Suprapubic skin (tissue), 4 donors: ENCODE measurements around the gene CCDC159. TPM values are rescaled to one million over a fixed set of nuclear protein-coding genes. Genes with fewer than 3 reads are reported as not detected.
"Not testable (repeated sequence)": the region's sequence is repeated elsewhere in the genome, so short reads cannot be mapped to it uniquely, and the experiment has no call there.

Experiments
- DNase-seq, 2 donors: peaks; one replicate each; pipeline ENCODE4 v3.0.0-alpha.2; 2019; ENCODE audit warnings: low spot score in 2 of 2
- H3K27ac ChIP-seq: fragments of 200-600 bp; sonication (generic); one replicate; pipeline ENCODE4 v1.5.1; 2019
- H3K27me3 ChIP-seq: fragments of 200-600 bp; sonication (generic); one replicate; pipeline ENCODE4 v1.5.1; 2019
- H3K36me3 ChIP-seq: fragments of 200-600 bp; sonication (generic); one replicate; pipeline ENCODE4 v1.5.1; 2019
- H3K4me1 ChIP-seq: fragments of 200-600 bp; sonication (generic); one replicate; pipeline ENCODE4 v1.5.1; 2019
- H3K4me3 ChIP-seq: fragments of 200-600 bp; sonication (generic); one replicate; pipeline ENCODE4 v1.5.1; 2019; ENCODE audit warnings: mild to moderate bottlenecking
- H3K9me3 ChIP-seq: fragments of 200-600 bp; sonication (generic); one replicate; pipeline ENCODE4 v1.5.1; 2019
- CTCF ChIP-seq, 2 donors: fragments of 200-600 bp in 1 of 2; fragments of 450-650 bp in 1 of 2; sonication (generic) in 1 of 2; IDR thresholded peaks; one replicate each; pipeline ENCODE4 v1.5.1; 2016 to 2019; ENCODE audit warnings: antibody characterized with exemption in 2 of 2, mild to moderate bottlenecking in 1 of 2, moderate library complexity in 1 of 2
- EP300 ChIP-seq: sonication (generic); formaldehyde crosslinking; IDR thresholded peaks from one replicate; pipeline ENCODE4 v1.6.1; 2017; ENCODE audit warnings: antibody characterized with exemption
- POLR2A ChIP-seq, 2 donors: fragments of 450-650 bp; IDR thresholded peaks; one replicate each; pipeline ENCODE4 v1.6.1; 2017; ENCODE audit warnings: antibody characterized with exemption in 2 of 2, mild to moderate bottlenecking in 2 of 2, moderate library complexity in 2 of 2
- POLR2AphosphoS5 ChIP-seq, 3 donors: sonication (generic); formaldehyde crosslinking; IDR thresholded peaks; one replicate each; pipeline ENCODE4 v1.6.1; 2017; ENCODE audit warnings: antibody characterized with exemption in 3 of 3
- WGBS: methylation state at CpG from one replicate; pipeline ENCODE4 v1.1.5; 2018; 5-methylcytosine and 5-hydroxymethylcytosine counted together
- total RNA-seq, 4 donors: library from RNA; depleted of rRNA; stranded (reverse); fragments of >200 nt; gene quantifications; one replicate each; pipeline ENCODE4 v1.1.0, GENCODE V29; 2016

CCDC159 gene
- total RNA-seq, 4 donors from 2014 or later: 8.0 to 58.3 (median 14.3) TPM

- H3K36me3 ChIP-seq: peaks cover 3% of the 10 kb centered on the region
Measured at GRCh38 chr19:11347546-11348039, 1.3 kb downstream of the CCDC159 start.

GRCh38 chr19:11349171-11349570 lies 2.9 kb downstream of the CCDC159 start:
- TF ChIP-seq EP300: no peak
- TF ChIP-seq POLR2A (IDR thresholded peaks at IDR 0.05): no peak
- no peak for TF ChIP-seq POLR2AphosphoS5 (IDR thresholded peaks at IDR 0.05)
- H3K9me3 ChIP-seq: no peaks in the 10 kb centered on the region
- no peak for DNase-seq
- H3K36me3 ChIP-seq: no peaks in the 10 kb centered on the region
- peaks cover 21% of the 10 kb centered on the region for H3K4me1 ChIP-seq
- H3K27me3 ChIP-seq: no peaks in the 10 kb centered on the region
- no peak overlapping the region for H3K27ac ChIP-seq
- 90% methylated on average over 2 of the region's 4 CpGs for WGBS
- H3K4me3 ChIP-seq: no peak overlapping the region

More at GRCh38 chr19:11347546-11348039, 1.3 kb downstream of the CCDC159 start:
- H3K9me3 ChIP-seq: no peaks in the 10 kb centered on the region
- WGBS: 77% methylated on average over 7 of the region's 7 CpGs
- TF ChIP-seq CTCF (IDR thresholded peaks at IDR 0.05) (no peak), POLR2AphosphoS5 (IDR thresholded peaks at IDR 0.05) (no peak), POLR2A (IDR thresholded peaks at IDR 0.05) (no peak), EP300 (no peak)
- no peaks in the 10 kb centered on the region for H3K27me3 ChIP-seq
- H3K4me1 ChIP-seq: peaks cover 33% of the 10 kb centered on the region
- DNase-seq: no peak
- no peak overlapping the region for H3K4me3 ChIP-seq
- H3K27ac ChIP-seq: no peak overlapping the region

GRCh38 chr19:11354102-11354501 lies 7.8 kb downstream of the CCDC159 start:
- not testable (repeated sequence) for H3K36me3 ChIP-seq, H3K27ac ChIP-seq, DNase-seq, H3K4me3 ChIP-seq, H3K9me3 ChIP-seq, H3K27me3 ChIP-seq
- peaks cover 14% of the 10 kb centered on the region for H3K4me1 ChIP-seq
- WGBS: 91% methylated on average over 4 of the region's 4 CpGs

- Histone ChIP-seq H3K4me1 (peaks cover 14% of the 10 kb centered on the region), H3K27ac (peak within 1 kb of the TSS; percentile 21), H3K27me3 (no peaks in the 10 kb centered on the region), H3K4me3 (peak within 1 kb of the TSS; percentile 61), H3K9me3 (no peaks in the 10 kb centered on the region), H3K36me3 (peaks cover 7% of the 10 kb centered on the region)
- no peak for TF ChIP-seq CTCF (IDR thresholded peaks at IDR 0.05)
- TF ChIP-seq POLR2A (IDR thresholded peaks at IDR 0.05): no peak
- TF ChIP-seq EP300: no peak
- TF ChIP-seq POLR2AphosphoS5 (IDR thresholded peaks at IDR 0.05): no peak
- DNase-seq: peak; percentile 96 to 97
- 8% methylated on average over 27 of the region's 62 CpGs for WGBS
Measured at GRCh38 chr19:11355160-11356073, 9.1 kb downstream of the CCDC159 start, which contains the start of gene PLPPR2. PLPPR2 (plus strand) TSS chr19:11355432; CDS start chr19:11357674, 2,242 bp downstream.

- peaks cover 14% of the 10 kb centered on the region for H3K4me1 ChIP-seq
- no peaks in the 10 kb centered on the region for H3K9me3 ChIP-seq
- WGBS: 73% methylated on average over 6 of the region's 6 CpGs
- H3K27me3 ChIP-seq: no peaks in the 10 kb centered on the region
- peaks cover 7% of the 10 kb centered on the region for H3K36me3 ChIP-seq
- DNase-seq: no peak
- H3K4me3 ChIP-seq: peak overlapping the region; percentile 61
- no peak for TF ChIP-seq EP300
- TF ChIP-seq POLR2A (IDR thresholded peaks at IDR 0.05): no peak
- TF ChIP-seq POLR2AphosphoS5 (IDR thresholded peaks at IDR 0.05): no peak
- TF ChIP-seq CTCF (IDR thresholded peaks at IDR 0.05): no peak
- no peak overlapping the region for H3K27ac ChIP-seq
Measured at GRCh38 chr19:11356074-11356397, 9.7 kb downstream of the CCDC159 start.
